ENCODE data around the gene ADNP.
"Not testable (repeated sequence)": the region's sequence is repeated elsewhere in the genome, so short reads cannot be mapped to it uniquely, and the experiment has no call there.

Gene ADNP

DNA sequence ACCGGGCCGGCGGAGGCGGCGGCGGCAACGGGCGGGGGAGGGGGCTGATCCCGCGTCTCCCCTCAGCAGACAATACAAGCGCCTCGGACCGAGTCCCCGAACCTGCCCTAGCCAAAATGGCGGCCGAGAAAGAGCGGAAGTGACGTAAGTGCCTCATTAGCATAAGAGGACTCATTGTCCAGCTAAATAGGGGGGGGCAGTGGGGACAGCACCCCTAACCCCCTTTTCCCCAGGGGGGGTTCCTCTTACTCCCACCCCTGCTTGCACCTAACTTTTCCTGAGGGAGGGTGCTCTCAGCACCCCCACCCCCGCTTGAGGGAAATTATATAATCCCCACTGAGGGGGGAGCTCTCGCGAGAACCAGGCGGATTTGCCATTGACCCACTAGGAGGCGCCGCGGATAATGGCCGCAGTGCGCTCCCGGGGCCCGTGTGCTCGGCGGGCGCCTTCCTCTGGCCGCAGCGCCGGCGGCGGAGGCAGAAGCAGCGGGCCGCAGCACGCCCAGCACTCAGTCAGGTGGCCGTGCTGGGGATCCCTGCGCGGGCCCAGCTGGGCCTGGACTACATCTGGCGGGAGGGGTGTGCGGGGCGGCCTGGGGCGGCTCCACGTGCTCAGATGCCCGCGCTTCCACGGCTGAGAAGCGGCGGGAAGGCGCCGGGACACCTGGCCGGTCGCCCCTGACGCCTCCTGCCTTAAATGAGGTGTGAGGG, at the start of gene ADNP:
Gene ADNP, minus strand, starts transcription at position 132 of the 710 bp plus-strand sequence. CDS start 27,441 bp downstream, outside the sequence.
- Mint-ChIP-seq H3K4me1 (peaks cover 34% of the 10 kb centered on the region), H3K27me3 (no peaks in the 10 kb centered on the region), H3K36me3 (ENCODE audit: insufficient read depth) (peaks cover 44% of the 10 kb centered on the region), H3K27ac (ENCODE audit: low read depth) (peak within 1 kb of the TSS; percentile 98), H3K9me3 (no peaks in the 10 kb centered on the region), H3K4me3 (peak within 1 kb of the TSS; percentile 99)
- DNase-seq (ENCODE audit: low spot score in 2 of 2), result peak; percentile 89 to 93
- ATAC-seq (replicated peaks; ENCODE audit: extremely low read depth, poor library complexity, severe bottlenecking), result peak; percentile 64

DNA sequence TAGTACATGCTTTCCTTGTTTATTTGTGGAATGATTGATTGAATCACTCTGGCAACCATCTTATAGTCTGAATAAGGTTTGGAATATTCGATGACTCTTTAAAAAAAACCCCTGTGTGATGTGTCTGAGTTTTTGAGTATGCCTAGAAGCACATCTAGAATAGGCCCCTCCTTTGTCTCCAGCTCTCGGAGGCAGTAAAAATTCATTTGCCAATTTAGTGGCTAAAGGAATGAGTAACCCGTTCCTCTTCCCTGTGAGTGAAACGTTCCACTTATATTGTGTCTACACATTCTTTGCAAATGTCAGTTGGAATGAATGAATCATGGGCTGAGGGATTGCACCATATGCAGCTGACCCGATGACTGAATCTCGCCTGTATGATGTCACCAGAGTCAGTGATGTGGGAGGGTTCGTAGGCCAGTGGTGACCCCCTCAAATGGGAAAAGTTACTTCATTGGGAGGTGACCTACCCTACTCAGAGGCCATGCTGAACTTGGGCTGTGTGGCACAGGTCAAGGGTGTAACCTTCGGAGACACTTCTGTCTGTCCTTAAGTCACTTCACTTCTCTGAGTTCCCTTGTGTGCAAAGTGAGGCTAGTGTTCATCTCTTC, 48.9 kb upstream of the ADNP start:
- H3K4me1 Mint-ChIP-seq, result no peaks in the 10 kb centered on the region
- no peaks in the 10 kb centered on the region for H3K36me3 Mint-ChIP-seq (ENCODE audit: insufficient read depth)
- no peak overlapping the region for H3K4me3 Mint-ChIP-seq
- peaks cover 81% of the 10 kb centered on the region for H3K27me3 Mint-ChIP-seq
- H3K9me3 Mint-ChIP-seq, result no peaks in the 10 kb centered on the region
- H3K27ac Mint-ChIP-seq (ENCODE audit: low read depth), result no peak overlapping the region
- no peak for ATAC-seq (replicated peaks; ENCODE audit: extremely low read depth, poor library complexity, severe bottlenecking)
- no peak for DNase-seq (ENCODE audit: low spot score in 2 of 2)

DNA sequence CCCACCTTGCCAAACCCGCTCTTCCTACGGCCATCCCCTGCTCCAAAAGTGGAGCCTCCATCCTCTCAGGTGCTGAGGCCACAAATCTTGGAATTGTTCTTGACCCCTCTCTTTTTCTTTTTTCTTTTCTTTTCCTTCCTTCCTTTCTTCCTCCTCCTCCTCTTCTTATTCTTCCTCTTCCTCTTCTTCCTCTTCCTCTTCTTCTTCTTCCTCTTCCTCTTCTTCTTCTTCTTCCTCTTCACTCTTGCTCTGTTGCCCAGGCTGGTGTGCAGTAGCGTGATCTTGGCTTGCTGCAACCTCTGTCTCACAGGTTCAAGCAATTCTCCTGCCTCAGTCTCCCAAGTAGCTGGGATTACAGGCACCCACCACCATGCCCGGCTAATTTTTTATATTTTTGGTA, 47.3 kb upstream of the ADNP start:
- not testable (repeated sequence) for H3K4me1 Mint-ChIP-seq; H3K36me3 Mint-ChIP-seq (ENCODE audit: insufficient read depth); H3K4me3 Mint-ChIP-seq; ATAC-seq (replicated peaks; ENCODE audit: extremely low read depth, poor library complexity, severe bottlenecking); H3K9me3 Mint-ChIP-seq; H3K27ac Mint-ChIP-seq (ENCODE audit: low read depth); DNase-seq (ENCODE audit: low spot score in 2 of 2)
- peaks cover 73% of the 10 kb centered on the region for H3K27me3 Mint-ChIP-seq

DNA sequence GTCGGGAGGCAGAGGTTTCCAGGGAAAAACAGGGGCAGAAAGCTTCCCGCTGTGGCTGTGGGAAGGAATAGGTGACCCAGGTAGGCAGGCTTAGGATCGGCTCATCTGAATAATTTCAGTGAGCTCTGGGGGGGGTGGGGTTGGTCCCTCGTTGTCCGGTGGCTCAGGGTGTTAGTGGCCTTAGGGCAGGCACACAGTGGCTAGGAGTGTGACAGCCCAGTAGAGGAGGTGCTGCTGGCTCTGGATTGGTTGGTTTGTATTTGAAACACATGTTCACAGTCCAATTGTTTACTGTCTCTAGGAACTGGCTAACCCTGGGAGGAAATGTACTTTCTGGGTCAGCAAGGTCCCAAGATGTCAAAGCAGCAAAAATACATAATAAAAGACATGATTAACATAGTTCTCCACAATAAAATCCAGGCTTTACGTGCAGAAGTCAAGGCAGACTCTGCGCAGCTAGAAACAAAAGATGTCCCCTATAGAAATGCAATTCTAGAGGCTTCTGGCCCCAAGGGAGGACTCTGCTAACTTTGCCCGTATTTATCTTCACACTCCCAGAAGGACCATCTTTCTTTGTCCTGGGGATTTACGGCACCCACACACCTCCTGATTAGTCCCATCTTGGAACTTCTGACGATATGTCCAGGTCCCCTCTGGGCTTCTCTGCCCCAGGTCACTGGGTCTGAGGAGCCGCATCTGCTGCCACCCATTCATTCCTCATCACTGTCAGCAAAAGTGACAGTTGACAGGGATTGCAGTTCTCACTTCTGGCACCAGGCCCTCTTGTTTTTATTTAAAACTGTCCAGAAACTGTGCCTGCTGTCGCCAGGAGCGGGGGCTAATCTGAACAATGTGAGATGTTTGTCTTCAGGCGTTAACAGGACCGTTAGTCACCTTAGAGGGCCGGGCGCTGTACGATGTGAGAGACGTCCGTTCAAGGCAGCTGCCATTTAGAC, 46.1 kb upstream of the ADNP start:
- Mint-ChIP-seq H3K4me1 (no peaks in the 10 kb centered on the region), H3K27ac (ENCODE audit: low read depth) (no peak overlapping the region), H3K4me3 (no peak overlapping the region), H3K36me3 (ENCODE audit: insufficient read depth) (no peaks in the 10 kb centered on the region), H3K9me3 (no peaks in the 10 kb centered on the region), H3K27me3 (peaks cover 61% of the 10 kb centered on the region)
- DNase-seq (ENCODE audit: low spot score in 2 of 2), result no peak
- ATAC-seq (replicated peaks; ENCODE audit: extremely low read depth, poor library complexity, severe bottlenecking), result no peak

DNA sequence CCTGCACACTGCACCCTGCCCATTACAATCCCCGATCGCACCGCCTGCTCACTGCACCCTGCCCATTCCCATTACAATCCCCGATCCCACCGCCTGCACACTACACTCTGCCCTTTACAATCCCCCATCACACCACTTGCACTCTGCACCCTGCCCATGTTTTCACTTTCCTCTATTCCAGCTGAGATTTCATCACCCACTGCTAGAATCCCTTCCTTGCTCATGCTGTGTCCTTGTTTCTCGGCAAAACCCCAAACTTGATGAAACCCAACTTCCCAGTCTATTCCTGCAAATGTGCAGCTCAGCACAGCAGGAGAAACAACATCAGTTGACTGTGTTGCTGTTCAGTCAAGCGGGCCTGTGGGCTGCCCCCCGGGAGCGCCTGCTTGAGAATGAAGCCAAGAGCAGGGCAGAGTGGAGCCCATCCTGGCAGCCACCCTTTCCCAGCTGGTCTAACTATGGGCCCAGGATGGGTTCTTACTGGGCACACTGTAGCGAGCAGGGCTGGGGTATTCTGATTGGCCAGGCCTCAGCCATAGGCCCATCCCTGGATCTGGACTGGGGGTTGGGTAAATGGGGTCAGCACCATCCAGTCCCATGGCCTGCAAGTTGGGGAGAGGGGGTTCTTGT, 44.6 kb upstream of the ADNP start:
- Mint-ChIP-seq H3K9me3 (no peaks in the 10 kb centered on the region), H3K27me3 (peaks cover 65% of the 10 kb centered on the region), H3K4me1 (no peaks in the 10 kb centered on the region), H3K36me3 (ENCODE audit: insufficient read depth) (no peaks in the 10 kb centered on the region), H3K4me3 (no peak overlapping the region), H3K27ac (ENCODE audit: low read depth) (no peak overlapping the region)
- DNase-seq (ENCODE audit: low spot score in 2 of 2), result no peak
- no peak for ATAC-seq (replicated peaks; ENCODE audit: extremely low read depth, poor library complexity, severe bottlenecking)

DNA sequence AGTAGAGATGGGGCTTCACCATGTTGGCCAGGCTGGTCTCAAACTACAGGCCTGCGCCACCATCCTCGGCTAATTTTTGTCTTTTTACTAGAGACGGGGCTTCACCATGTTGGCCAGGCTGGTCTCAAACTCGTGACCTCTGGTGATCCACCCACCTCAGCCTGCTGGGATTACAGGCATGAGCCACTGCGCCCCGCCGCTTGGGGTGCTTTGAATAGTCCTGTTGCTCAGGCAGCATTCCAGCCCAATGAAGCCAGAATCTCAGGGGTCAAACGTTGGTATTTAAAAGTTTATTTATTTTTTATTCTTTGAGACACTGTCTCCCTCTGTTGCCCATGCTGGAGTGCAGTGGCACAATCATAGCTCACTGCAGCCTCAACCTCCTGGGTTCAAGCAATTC, 38.7 kb upstream of the ADNP start:
- H3K4me3 Mint-ChIP-seq, result no peak overlapping the region
- no peaks in the 10 kb centered on the region for H3K36me3 Mint-ChIP-seq (ENCODE audit: insufficient read depth)
- ATAC-seq (replicated peaks; ENCODE audit: extremely low read depth, poor library complexity, severe bottlenecking) (no peak), DNase-seq (ENCODE audit: low spot score in 2 of 2) (no peak)
- H3K9me3 Mint-ChIP-seq, result no peaks in the 10 kb centered on the region
- no peak overlapping the region for H3K27ac Mint-ChIP-seq (ENCODE audit: low read depth)
- peaks cover 13% of the 10 kb centered on the region for H3K27me3 Mint-ChIP-seq
- no peaks in the 10 kb centered on the region for H3K4me1 Mint-ChIP-seq

DNA sequence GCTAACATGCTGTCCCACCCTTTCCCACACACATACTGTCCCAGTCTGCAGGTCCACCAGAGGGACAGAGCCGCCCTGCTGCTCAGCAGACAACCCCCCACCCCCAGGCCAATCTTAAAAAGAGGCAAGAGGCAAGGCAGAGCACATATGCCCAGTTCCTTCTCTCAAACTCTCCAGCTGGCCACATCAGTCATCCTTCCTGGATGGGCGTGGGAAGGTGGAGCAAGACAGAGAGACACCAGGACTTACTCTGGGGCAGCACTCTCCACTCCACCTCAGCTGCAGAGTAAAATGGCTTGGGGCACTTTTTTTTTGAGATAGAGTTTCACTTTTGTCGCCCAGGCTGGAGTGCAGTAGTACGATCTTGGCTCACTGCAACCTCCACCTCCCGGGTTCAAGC, 38.2 kb upstream of the ADNP start:
- no peaks in the 10 kb centered on the region for H3K4me1 Mint-ChIP-seq
- H3K27me3 Mint-ChIP-seq, result peaks cover 9% of the 10 kb centered on the region
- no peak overlapping the region for H3K27ac Mint-ChIP-seq (ENCODE audit: low read depth)
- H3K36me3 Mint-ChIP-seq (ENCODE audit: insufficient read depth), result no peaks in the 10 kb centered on the region
- ATAC-seq (replicated peaks; ENCODE audit: extremely low read depth, poor library complexity, severe bottlenecking) (no peak), DNase-seq (ENCODE audit: low spot score in 2 of 2) (no peak)
- no peak overlapping the region for H3K4me3 Mint-ChIP-seq
- H3K9me3 Mint-ChIP-seq, result no peaks in the 10 kb centered on the region

DNA sequence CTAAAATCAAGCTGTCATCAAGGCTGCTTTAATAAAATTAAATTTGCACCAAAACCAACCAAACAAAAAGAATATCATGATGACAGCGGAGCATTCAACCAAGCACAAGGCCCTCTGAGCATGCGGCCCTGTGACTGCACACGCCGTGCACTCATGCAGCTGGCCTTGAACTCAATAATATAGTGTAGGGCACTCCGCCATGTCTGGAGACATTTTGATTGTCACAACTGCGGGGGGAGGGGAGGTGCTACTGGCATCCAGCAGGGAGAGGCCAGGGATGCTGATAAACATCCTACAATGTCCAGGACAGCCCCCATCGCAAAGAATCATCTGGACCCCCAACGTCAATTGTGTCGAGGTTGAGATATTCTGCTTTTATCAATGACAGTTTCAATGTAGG, 37.1 kb upstream of the ADNP start:
- H3K36me3 Mint-ChIP-seq (ENCODE audit: insufficient read depth), result no peaks in the 10 kb centered on the region
- H3K27me3 Mint-ChIP-seq, result peaks cover 7% of the 10 kb centered on the region
- no peaks in the 10 kb centered on the region for H3K4me1 Mint-ChIP-seq

DNA sequence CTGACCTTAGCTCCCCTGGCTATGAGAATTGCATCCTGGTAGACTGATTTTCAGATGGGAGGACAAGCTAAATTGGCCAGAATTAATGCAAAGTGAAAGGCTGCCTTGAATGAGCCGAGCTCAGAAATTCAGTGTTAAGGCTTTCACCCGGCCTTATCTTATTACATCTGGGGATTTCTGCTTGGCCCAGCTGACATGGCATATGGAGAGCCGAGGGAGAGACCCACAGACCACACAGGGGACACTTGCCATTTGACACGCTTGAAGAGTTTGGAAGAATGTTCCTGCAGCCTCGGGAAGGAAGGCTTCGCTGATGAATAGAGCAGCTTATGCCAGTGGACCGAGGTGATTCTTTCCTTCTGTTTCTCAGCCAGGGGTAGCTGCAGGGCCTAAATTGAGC, 36.3 kb upstream of the ADNP start:
- H3K4me3 Mint-ChIP-seq, result no peak overlapping the region
- no peaks in the 10 kb centered on the region for H3K36me3 Mint-ChIP-seq (ENCODE audit: insufficient read depth)
- H3K4me1 Mint-ChIP-seq, result no peaks in the 10 kb centered on the region
- DNase-seq (ENCODE audit: low spot score in 2 of 2) (no peak), ATAC-seq (replicated peaks; ENCODE audit: extremely low read depth, poor library complexity, severe bottlenecking) (no peak)
- no peak overlapping the region for H3K27ac Mint-ChIP-seq (ENCODE audit: low read depth)
- peaks cover 7% of the 10 kb centered on the region for H3K27me3 Mint-ChIP-seq
- no peaks in the 10 kb centered on the region for H3K9me3 Mint-ChIP-seq

More for the DNA sequence above, 37.1 kb upstream of the ADNP start:
- Mint-ChIP-seq H3K4me3 (no peak overlapping the region), H3K9me3 (no peaks in the 10 kb centered on the region), H3K27ac (ENCODE audit: low read depth) (no peak overlapping the region)
- no peak for ATAC-seq (replicated peaks; ENCODE audit: extremely low read depth, poor library complexity, severe bottlenecking)
- DNase-seq (ENCODE audit: low spot score in 2 of 2), result no peak

DNA sequence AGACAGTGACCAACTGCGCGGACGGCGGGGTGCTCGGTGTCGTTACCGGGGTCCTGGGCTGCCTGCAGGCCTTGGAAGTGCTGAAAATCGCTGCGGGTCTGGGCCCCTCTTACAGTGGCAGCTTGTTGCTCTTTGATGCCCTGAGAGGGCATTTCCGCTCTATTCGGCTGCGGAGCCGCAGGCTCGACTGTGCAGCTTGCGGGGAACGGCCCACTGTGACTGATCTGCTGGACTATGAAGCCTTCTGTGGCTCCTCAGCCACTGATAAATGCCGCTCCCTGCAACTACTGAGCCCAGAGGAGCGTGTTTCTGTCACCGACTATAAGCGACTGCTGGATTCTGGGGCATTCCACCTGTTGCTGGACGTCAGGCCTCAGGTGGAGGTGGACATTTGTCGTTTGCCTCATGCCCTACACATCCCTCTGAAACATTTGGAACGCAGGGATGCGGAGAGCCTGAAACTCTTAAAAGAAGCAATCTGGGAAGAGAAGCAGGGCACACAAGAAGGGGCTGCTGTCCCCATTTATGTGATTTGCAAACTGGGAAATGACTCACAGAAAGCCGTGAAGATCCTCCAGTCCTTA, 28.4 kb upstream of the ADNP start:
- DNase-seq (ENCODE audit: low spot score in 2 of 2), result no peak
- peaks cover 27% of the 10 kb centered on the region for H3K36me3 Mint-ChIP-seq (ENCODE audit: insufficient read depth)
- peak overlapping the region; percentile 95 for H3K4me3 Mint-ChIP-seq
- H3K27me3 Mint-ChIP-seq, result no peaks in the 10 kb centered on the region
- no peak for ATAC-seq (replicated peaks; ENCODE audit: extremely low read depth, poor library complexity, severe bottlenecking)
- H3K9me3 Mint-ChIP-seq, result no peaks in the 10 kb centered on the region
- peak overlapping the region; percentile 98 for H3K27ac Mint-ChIP-seq (ENCODE audit: low read depth)
- peaks cover 26% of the 10 kb centered on the region for H3K4me1 Mint-ChIP-seq

DNA sequence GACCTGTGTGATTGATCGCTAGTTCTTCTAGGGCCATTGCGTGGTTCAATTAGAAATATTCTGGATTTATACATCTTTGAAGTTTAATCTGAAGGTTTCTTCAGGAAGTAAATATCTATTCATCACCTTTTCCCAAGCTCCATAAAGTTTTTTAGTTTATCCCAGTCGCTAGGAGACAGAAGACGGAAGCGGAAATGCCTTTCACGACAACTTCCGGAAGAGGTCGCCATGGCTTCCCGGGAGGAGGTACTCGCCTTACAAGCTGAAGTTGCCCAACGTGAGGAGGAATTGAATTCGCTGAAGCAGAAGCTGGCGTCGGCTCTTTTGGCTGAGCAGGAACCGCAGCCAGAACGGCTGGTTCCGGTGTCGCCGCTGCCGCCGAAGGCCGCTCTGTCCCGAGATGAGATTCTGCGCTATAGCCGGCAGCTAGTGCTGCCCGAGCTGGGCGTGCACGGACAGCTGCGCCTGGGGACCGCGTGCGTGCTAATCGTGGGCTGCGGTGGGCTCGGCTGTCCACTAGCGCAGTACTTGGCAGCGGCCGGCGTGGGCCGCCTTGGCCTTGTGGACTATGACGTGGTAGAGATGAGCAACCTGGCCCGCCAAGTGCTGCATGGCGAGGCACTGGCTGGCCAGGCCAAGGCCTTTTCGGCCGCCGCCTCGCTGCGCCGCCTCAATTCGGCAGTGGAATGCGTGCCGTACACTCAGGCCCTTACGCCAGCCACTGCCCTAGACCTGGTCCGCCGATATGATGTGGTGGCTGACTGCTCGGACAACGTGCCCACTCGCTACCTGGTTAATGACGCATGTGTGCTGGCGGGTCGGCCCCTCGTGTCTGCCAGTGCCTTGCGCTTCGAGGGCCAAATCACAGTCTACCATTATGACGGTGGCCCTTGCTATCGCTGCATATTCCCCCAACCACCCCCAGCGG, 27.6 kb upstream of the ADNP start, which contains the start of gene MOCS3:
Gene MOCS3, plus strand, starts transcription at position 204 of the 928 bp plus-strand sequence. Its CDS starts 25 bp downstream, at position 229.
- ATAC-seq (replicated peaks; ENCODE audit: extremely low read depth, poor library complexity, severe bottlenecking) (peak; percentile 79), DNase-seq (ENCODE audit: low spot score in 2 of 2) (peak; percentile 67 to 79)
- Mint-ChIP-seq H3K4me3 (peak within 1 kb of the TSS; percentile 95), H3K4me1 (peaks cover 26% of the 10 kb centered on the region), H3K36me3 (ENCODE audit: insufficient read depth) (peaks cover 34% of the 10 kb centered on the region), H3K9me3 (no peaks in the 10 kb centered on the region), H3K27ac (ENCODE audit: low read depth) (peak within 1 kb of the TSS; percentile 98), H3K27me3 (no peaks in the 10 kb centered on the region)

Data from central memory CD8-positive, alpha-beta T cell (primary cell).